ENCODE data around the gene NASP.

NASP gene

GRCh38 chr1:45621895-45622523, 38.2 kb downstream of the NASP start:
- no peak for DNase-seq

GRCh38 chr1:45622524-45623394, 38.9 kb downstream of the NASP start:
- no peak for DNase-seq

- no peak for DNase-seq
Measured at GRCh38 chr1:45623972-45624371, 40.1 kb downstream of the NASP start, which contains the start of gene CCDC17. Gene CCDC17, minus strand, starts transcription at chr1:45624054. Its CDS starts 145 bp downstream, at chr1:45623909.

- no peak for DNase-seq
Measured at GRCh38 chr1:45629035-45629434, 45.2 kb downstream of the NASP start.

- DNase-seq, result no peak
Measured at GRCh38 chr1:45630429-45630828, 46.6 kb downstream of the NASP start.

GRCh38 chr1:45635211-45635610, 51.4 kb downstream of the NASP start:
- DNase-seq, result no peak

- DNase-seq, result no peak
Measured at GRCh38 chr1:45640293-45640692, 56.5 kb downstream of the NASP start.

- no peak for DNase-seq
Measured at GRCh38 chr1:45643321-45643720, 59.5 kb downstream of the NASP start.

- no peak for DNase-seq
Measured at GRCh38 chr1:45643978-45644377, 60.1 kb downstream of the NASP start.

GRCh38 chr1:45644661-45645060, 60.8 kb downstream of the NASP start:
- DNase-seq, result no peak

GRCh38 chr1:45647248-45648021, 63.6 kb downstream of the NASP start:
- DNase-seq, result peak in 1 of 2 donors; percentile 16

GRCh38 chr1:45654540-45655280, 70.9 kb downstream of the NASP start:
- no peak for DNase-seq

- DNase-seq, result no peak
Measured at GRCh38 chr1:45656573-45657226, 72.9 kb downstream of the NASP start.

- DNase-seq, result no peak
Measured at GRCh38 chr1:45658171-45658570, 74.3 kb downstream of the NASP start.

- no peak for DNase-seq
Measured at GRCh38 chr1:45659222-45659621, 75.4 kb downstream of the NASP start.

- DNase-seq, result no peak
Measured at GRCh38 chr1:45660336-45660735, 76.5 kb downstream of the NASP start.

- no peak for DNase-seq
Measured at GRCh38 chr1:45666836-45667235, 83.0 kb downstream of the NASP start.

- no peak for DNase-seq
Measured at GRCh38 chr1:45667321-45668111, 83.7 kb downstream of the NASP start.
